SK-N-DZ (cell line): ENCODE results near the gene FAT1.

ENCODE experiments used
- DNase-seq: peaks from one replicate; pipeline ENCODE4 v3.0.0-alpha.2; 2015; ENCODE audit warnings: low spot score

Gene FAT1

DNA sequence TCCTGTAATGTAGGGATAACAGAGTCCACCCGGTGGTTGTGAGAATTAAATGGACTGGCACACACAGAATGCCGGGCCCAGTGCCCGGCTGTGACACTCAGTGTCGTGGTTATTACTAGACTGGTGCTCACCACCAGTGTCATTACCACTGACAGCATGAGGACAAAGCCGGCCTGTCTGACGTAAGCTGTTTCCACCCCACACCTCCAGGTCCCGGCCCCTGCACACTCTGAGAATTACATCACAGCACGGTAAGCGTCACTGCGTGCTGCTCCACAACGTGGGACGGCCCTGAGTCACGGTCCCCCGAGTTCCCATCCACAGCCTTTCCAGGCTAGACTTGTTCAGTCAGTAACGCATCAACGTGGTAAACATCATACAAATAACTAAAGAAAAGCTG, 22.9 kb downstream of the FAT1 start:
- DNase-seq = no peak

DNA sequence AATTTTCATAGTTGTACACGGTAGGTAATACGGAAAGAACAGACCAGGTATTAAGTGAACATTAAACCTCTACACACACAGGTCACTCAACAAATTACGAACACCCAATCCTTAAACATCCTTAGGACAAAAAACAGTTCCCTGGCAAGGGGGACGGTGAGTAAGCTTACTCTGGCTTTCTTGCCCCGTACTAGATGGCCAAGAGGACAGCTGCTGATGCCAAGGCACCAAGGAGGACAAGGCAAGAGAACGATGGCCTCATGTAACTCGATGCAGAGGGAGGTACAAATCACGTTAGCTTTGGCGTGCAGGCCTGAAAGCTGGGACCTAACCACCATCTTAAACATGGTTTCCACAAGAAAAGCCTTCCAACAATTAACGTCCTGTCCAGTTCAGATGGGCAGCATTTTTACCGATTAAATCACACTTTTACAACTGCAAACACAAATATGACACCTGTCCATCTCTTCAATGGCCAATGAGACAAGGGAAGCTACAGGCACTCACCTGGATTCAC, 23.7 kb downstream of the FAT1 start:
- no peak for DNase-seq

DNA sequence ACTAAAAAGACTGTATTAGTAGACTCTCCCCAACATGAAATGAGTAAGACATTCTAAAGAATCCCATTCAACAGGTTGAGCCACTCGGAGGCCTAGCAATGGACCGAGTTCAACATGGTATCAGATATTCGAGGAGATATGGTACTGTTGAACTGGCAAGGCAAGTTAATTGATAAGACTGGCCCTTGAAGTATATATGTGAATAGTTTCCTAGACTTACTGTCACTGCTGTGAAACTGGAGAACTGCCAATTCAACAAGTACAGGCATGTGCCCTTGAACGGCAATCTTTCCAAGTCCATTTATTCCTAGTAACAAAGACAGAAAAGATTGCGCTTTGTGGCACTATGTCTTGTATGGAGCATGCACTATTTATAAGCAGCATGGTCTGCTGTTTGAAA, 24.4 kb downstream of the FAT1 start:
- no peak for DNase-seq

DNA sequence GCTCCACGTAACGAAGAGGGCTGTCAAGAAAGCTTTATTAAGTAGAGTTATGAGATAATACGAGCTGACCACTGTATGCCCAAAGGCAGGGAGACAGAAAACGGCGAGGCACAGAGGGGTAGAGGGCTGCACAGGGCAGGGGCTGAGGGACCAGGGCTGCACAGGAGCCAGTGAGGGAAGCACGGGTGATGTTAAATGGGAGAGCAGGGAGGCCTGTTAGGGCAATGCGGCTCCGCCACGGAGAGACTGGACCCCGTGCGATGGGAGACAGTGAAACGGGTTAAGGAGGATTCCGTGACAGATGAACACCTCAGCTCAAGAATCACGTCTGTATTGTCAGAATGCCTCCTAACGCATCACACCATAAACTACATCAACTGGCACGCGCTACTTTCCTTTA, 25.1 kb downstream of the FAT1 start:
- no peak for DNase-seq

DNA sequence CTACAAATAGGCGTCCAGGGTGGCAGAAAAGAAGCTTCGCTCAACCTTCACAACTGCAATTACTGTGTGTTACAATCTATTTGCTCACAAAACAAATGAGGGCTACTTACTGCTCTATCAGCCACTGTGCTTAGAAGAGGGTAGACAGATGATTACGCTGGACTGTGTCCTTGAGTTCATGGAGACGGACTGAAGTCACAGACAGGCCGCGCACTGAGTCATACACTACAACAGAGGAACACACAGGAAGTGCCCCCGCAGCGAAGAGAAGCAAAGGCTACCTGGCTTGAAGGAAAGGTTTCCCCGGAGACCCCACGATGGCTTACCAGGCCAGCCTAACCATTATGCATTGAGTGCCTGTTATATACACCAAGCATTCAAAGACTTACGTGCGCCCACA, 25.6 kb downstream of the FAT1 start:
- no peak for DNase-seq

DNA sequence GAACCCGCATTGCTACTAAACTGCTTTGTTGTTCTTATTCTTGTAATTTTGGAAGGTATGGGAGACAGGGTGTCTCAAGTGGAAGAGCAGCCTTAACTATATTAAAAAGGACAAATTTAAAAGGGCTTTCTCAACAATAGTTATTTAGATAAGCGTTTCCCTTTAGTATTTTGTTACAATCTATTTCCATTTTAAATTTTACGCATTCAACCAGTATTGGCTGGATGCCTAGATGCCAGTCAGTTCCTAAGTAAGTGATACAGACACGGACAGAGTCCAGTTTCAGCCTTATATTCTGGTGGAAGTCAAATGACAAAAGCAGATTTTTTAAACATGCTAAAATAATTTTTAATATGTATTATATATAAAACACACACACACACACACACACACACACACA, 28.3 kb downstream of the FAT1 start:
- DNase-seq = no peak

DNA sequence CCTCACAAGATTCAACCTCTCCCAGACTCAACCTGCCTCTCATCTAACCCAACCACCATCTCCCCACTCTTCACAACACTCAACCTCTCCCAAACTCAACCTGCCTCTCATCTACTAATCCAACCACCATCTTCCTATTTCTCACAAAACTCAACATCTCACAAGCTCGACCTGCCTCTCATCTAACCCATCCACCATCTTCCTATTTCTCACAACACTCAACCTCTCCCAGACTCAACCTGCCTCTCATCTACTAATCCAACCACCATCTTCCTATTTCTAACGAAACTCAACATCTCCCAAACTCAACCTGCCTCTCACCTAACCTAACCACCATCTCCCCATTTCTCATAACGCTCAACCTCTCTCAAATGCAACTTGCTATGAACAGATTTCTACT, 29.8 kb downstream of the FAT1 start:
- DNase-seq = no peak

DNA sequence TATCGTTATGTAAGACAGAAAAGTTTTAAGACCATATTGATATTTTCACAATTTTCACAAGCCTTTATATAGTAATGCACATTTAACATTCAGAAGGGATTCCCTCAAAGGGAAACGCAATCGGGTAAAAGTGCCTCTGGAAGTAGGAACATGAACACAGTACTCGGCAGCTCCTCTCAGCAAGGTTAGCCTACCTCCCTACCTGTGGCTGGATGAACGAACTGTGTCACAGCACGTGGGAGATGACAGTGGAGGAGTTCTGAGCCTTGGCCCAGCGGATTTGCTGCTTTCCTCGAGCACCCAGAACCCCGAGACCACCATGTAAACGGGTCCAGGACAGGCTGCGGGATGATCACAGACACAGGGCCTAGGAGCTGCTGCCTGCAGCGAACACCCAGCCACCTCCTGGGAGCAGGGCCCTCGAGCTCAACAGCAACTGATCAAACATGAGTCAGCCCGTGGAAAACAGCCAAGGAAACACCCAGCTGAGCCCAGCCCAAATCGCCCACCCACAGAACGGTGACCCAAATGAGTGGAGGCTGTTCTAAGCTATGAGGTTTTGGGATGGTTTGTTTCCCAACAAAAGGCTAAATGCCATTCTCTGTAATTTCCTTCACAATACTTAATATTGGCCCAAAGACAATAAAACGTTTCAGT, 30.4 kb downstream of the FAT1 start:
- DNase-seq = no peak

DNA sequence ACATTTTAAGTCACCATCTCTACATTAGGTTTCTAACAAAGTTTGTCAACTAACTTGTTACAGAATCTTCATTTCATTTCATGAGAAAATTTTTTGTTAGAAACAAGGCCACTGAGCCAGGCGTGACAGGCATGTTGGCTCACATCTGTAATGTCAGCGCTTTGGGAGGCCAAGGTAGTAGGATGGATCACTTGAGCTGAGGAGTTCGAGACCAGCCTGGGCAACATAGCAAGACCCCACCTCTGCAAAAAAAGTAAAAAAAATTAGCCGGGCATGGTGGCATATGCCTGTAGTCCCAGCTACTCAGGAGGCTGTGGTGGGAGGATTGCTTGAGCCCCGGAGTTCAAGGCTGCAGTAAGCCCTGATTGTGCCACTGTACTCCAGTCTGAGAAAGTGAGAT, 32.3 kb downstream of the FAT1 start:
- DNase-seq = no peak

DNA sequence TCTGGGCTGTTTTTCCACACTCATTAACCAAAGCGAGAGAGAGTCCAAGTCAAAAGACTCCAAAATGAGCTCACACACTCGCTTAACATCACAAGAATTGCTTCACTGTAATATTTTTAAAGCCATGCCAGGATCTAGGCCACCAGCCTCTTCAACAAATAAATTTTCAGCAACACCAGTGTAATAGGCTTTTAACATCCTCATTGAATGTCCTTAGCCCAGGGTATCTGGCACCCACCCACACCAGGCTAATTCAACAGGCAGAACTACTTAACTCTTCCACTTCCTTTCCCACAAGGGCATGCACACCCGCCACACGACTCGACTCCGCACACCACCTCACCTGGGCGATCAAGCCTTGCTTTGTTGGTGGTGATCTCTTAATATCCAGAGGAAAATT, 34.2 kb downstream of the FAT1 start:
- no peak for DNase-seq

DNA sequence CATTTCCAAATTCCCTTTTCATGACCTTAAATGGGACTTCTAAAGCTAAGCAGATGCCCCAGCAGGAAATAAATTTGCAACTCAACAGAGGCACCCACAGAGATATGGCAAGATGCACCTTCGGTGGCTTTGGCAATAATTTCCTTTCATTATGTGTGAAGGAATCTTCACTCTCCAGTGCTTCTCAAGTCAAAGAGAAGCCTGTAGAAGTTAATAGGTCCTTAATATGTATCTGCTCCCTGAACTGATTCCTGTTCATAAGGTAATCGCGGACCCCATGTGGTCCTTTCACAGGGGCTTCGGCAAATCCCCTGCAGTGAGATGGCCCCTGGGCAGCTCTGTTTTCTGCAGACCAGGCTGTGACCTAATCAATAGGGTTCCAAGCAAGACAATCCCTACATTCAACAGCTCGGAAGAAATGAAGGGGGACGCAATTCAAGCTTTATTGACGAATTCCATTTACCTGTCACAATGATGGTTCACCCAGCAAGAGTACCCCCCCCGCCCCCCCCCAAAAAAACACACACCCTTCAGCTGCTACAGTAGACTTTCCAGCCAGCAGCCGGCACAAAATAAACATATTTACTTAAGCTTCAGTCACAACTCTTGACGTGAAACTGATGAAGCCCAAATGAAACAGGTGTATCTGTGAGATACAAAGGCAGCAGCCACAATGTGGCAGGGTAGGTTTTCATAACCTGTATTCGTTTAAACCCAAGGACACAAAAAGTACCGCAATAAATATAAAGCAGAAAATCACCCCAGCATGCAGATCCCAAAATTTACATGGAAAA, 35.3 kb downstream of the FAT1 start:
- no peak for DNase-seq

DNA sequence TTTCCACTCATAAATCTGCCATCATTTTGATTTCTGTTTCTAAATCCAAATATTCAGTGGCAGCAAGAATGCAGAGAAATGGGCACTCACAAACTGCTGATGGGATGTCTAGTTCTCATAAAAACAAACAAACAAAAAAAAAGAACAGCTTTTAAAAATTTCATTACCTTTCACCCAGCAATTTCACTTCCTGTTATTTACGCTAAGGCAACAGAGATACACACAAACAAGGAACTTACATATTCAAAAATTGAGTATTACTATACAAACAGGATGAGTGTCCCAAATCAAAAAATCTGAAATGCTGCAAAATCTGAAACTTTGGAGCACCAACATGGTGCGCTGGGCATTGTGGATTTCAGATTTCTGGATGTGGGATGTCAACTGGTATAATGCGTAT, 36.4 kb downstream of the FAT1 start:
- no peak for DNase-seq

DNA sequence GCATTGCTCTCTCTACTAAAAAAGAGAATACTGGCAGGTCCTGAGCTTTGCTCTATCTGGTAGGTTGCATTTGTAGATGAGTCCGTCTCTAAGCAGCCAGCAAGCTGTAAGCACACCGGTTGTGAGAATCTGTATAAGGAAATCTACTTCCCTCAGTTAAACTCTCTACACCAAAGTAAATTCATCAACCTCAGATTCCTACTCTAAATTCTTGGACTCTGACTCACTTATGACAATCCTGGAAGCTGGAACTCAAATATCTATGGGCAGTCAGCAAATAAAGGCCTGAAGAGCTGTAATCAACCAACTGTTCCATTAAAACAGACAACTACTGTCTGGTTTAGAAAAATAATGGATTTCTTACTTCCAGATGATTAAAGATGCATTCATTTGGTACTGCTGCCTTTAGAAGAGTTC, 37.9 kb downstream of the FAT1 start:
- DNase-seq = no peak

DNA sequence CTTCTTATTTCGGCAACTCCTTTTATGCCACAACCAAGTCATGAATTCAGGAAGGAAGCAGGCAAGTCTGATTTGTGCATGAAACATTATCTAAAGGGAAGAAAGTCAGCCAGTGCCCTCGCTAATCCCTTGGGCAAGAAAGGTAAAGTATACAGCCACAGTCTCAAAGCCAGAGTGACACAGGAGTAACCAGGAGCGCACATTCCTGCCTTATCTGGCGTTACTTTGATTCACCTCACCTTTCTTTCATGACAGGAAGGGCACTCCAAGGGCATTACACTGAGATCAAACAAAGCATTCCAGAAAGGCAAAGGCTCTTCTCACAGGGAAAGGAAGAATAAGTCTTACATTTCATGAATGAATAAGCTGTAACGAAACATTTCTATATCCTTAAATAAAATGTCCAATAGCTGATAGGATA, 38.8 kb downstream of the FAT1 start:
- DNase-seq = no peak

DNA sequence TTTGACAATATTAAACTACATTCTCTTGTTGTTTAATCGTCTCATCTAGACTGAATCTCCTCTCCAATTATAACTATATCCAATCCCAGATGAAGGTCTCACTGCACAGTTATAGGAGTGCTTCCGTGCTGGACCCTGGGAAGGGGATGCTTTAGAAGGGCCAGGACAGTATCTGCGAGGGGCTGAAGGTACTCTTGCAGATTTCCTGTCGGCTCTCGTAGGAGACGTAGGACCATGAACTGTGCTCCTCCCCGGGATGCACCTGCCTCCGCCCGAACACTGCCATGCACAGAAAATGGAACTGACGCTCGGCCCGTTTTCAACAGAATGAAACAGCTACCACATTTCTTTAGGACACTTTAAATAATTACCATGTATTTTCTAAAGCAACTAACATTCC, 39.4 kb downstream of the FAT1 start:
- no peak for DNase-seq

DNA sequence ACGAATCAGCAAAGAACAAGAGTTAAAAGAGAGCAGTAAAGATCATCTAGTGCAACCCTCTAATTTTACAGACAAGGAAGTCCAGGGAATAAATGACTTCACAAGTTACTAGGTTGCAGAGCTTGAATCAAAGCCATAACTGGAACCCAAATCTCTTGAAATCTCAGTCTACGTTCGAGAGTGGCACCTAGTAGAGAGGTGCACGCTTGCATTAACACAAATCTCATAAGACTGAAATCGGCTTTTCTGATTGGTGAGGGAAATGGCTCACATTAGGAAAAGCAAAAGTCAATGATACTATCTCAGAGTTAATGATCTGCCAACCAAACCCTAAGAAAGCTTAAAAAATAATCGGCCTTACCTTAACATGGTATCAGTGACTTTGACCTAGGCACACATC, 43.0 kb downstream of the FAT1 start:
- no peak for DNase-seq

DNA sequence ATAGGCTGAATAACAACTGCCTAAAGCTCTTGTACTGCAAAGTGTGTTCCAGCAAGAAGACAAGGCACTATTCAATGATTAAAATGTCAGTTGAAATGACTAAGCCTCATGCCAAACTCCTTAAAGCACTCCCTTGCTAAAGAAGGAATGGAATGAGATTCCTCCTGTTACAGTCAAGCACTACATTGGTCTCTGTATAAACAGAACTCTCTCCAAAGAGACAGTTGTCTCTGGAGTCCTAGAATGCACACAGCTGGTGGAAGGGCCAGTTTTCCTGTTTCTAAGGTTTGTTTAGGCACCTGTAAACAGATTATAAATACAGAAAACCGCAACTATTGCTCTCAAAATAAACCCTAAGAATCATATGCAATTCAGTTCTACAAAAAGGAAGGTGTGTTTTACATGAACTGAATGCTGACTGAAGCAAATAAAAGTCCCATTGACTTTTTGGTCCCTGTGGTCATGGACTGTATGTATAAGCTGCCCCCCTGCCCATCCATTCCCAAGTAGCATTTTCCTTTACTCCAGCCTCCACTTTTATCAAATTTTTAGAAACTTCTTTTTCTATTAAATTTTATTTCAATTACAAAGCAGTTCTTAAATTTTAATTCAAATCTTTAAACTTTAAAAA, 47.0 kb downstream of the FAT1 start:
- no peak for DNase-seq

DNA sequence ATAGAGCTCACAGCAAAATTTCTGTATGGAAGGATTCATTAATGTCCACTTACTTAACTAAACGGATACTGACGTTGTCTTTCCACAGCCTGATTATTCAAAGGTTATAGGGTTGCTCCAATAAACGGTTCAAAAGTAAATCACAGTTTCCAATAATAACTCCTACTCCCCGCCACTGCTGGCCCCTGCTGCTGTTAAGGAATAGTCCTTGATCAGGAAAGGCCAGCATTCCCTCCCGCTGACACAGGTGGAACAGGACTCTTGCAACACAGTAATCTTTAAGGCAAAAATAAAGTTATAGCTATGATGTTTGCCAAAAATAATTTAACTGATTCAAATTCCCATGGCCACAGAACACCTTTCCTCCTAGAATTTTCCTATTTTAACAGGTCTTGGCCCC, 53.9 kb downstream of the FAT1 start:
- no peak for DNase-seq

DNA sequence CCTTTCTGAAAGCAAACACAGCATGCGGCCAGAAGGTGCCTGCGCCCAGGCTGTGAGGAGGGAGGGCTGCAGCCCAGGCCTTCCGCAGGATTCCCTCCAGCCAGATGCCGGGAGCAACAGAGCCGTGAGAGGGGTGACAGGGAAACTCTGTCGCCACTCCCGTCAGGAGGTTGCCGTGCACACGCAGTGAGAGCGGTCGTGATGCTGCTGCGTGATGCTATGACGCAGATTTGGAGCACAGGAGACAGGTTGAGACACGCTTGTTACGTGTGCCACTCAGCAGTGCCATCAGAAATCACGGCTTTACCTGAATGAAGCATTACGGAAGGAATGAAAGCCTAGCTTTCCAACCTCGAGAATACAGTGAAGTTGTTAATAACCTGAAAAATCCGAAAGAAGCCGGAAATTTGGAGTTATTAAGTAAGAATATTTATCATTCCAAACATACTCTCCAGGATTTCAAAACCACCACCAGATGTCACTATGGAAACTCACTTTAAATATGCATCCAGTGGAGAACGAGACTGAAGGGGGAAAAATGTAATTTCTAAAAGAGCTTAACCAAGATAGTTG, 54.4 kb downstream of the FAT1 start:
- DNase-seq = peak; percentile 6

DNA sequence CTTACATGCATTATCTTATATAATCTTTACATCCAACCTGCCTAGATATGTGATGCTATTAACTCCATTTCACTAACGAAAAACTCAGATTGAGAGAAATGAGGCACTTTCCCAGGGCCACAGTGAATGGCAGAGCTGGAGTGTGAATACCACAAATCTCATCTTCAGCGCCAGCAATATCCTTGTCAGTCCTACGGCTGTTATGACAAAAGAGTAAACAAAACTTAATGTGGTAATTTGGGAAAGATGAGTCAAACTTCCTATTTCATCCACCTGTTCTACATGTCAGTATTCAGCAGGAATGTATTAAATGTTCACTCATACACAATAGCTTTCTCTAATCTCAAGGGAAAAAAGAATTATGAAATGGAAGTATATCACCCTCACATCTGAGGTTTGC, 56.9 kb downstream of the FAT1 start:
- DNase-seq = no peak

DNA sequence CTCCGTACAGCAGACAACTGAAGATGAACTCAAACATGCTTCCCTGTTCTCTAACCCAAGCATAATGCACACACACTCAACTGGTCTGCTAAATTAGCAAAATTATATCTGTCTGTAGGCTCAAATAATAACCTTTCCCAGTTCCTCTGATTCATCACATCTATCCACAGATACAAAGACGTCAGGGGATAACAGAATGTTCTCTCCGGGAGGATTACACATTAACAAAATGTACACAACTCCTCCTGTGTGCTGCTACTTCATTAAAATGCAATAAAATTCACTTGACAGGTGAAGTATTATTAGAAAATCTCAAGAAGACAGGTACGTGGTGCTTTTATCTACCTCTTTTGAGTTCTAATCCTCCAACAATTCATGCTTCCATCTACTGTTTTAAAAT, 57.4 kb downstream of the FAT1 start:
- DNase-seq = no peak

DNA sequence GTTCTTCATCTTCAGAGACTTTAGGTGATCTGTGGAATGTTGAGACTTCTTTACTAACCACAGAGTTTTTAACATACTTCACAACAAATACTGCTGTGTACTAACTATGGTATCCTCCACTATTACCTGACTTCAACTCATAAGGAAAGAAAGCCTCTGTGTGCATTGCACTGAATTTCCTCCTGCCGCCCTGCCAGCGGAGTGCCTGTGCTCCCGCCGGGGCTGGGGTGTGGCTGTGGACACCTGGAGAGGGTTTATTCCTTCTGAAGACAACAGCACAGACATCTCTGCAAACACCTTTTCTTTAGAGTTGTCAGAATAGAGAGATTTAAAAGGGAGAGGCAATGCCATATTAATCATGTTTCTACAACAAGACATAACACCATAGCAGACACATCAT, 63.3 kb downstream of the FAT1 start:
- no peak for DNase-seq

DNA sequence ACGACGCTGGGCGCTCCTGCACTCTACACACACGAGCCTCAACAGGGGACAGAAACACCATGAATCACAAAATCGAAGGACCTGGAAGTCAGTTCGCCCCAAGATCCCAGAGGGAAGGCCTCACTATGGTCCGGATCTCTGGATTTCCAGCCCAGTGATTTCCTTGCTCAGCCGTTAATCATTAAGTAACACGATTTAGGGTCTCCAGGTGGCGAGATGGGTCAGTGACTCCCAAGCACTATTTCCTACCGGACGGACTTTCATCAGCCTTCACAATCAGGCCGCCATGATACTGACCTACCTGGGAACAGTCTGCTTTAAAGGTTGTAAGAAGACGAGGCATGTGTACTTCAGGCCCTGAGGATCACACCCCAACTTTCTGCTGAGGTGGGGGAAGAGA, 63.7 kb downstream of the FAT1 start:
- no peak for DNase-seq
